Neutrophil (primary cell): ENCODE data around the gene GP1BB.
A peak's percentile ranks its signal among the peaks of the same experiment; 100 is the strongest.

Experiments used
- H3K27ac ChIP-seq: fragments of 200-600 bp; sonication (generic); 2 replicates; pipeline ENCODE4 v1.5.1; 2016; ENCODE audit warnings: mild to moderate bottlenecking, moderate library complexity
- H3K27me3 ChIP-seq: fragments of 200-600 bp; sonication (generic); 2 replicates; pipeline ENCODE4 v1.6.0; 2016; ENCODE audit warnings: mild to moderate bottlenecking
- H3K36me3 ChIP-seq: fragments of 200-600 bp; sonication (generic); 2 replicates; pipeline ENCODE4 v1.5.1; 2017
- H3K4me1 ChIP-seq, 2 experiments: fragments of 200-600 bp in 1 of 2; sonication (generic) in 1 of 2; 1 replicate in 1 of 2; 2 replicates in 1 of 2; pipeline versions ENCODE4 v1.5.1 to v1.6.1; 2013 to 2016; ENCODE audit warnings: low read depth in 1 of 2, low read length in 1 of 2, mild to moderate bottlenecking in 1 of 2, moderate library complexity in 1 of 2; ENCODE audit not compliant: control insufficient read depth in 1 of 2, insufficient read depth in 1 of 2
- H3K4me3 ChIP-seq, 2 experiments: fragments of 200-600 bp in 1 of 2; sonication (generic) in 1 of 2; 1 replicate in 1 of 2; 2 replicates in 1 of 2; pipeline ENCODE4 v1.5.1; 2013 to 2016; ENCODE audit warnings: low read depth in 1 of 2, low read length in 1 of 2, mild to moderate bottlenecking in 1 of 2, moderate library complexity in 1 of 2
- H3K9me3 ChIP-seq: fragments of 200-600 bp; sonication (generic); 2 replicates; pipeline ENCODE4 v1.5.1; 2016
- TF ChIP-seq, protein P1 (sequence below): fragments of 200-600 bp; sonication (generic); IDR thresholded peaks from 2 replicates; pipeline ENCODE4 v1.5.1; 2016; ENCODE audit warnings: antibody characterized with exemption

GP1BB gene

DNA sequence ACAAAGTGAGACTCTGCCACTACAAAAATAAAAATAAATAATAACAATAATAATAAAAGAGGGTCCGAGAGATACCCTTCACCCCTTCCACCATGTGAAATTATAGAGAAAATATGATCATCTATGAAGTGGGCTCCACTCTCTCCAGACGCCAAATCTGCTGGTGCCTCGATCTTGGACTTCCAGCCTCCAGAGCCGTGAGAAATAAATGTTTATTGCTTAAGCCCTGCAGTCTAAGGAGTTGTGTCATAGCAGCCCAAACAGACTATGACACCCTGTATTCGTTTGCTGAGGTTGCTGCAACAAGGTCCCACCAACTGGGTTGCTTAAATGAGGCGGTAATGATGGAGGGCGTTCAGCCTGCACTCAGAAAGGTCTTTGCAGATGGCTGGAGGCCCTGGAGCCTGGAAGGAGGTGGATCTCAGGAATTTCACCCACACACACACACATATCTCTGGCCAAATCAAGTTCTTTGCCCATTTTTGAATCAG lies 16.6 kb upstream of the GP1BB start:
- H3K9me3 ChIP-seq = no peaks in the 10 kb centered on the region

DNA sequence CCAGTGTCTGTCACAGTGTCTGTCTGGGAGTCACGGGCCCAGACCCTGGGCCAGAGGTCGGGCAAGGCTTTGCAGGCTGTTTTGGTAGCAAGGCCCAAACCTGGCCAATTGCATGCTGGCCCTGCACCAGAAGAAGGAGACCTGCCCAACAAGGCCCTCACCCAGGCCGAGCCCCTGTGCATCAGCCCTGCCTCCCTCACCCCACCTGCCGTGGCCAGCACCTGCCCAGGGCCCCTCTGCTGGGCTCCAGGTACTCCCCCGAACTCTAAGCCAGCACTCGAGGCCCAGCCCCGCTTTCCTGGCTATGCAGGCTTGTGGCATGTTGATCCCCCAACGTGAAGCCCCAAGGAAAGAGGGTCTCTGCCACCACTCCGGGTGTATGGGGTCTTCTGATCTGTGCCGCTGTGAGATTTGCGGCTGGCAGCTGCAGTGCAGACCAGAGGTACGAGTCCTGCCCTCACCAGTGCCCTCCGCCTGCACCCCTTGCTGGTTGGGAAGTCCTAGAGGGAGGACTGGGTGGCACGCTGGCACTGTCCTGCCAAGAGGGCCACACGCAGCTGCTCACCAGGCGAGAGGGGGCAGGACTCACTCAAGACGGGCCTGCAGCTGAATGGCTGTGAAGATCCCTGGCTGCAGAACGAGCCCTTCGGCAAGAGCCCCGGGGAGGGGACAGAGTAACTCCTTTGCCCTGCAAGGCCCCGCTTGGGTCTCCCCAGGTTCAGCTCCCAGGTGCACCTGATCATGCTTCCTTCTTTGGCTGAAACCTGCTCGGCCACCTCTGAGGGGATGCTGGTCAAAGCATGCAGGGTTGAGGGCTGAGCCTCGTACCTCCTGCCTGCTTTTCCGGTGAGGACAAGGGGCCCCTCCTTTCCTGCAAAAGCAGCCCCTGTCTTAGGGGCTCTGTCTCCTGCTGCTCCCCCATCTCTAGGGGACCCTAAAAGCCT lies 15.7 kb upstream of the GP1BB start:
- no peaks in the 10 kb centered on the region for H3K9me3 ChIP-seq
- peaks cover 47 to 52% of the 10 kb centered on the region in 2 experiments for H3K4me1 ChIP-seq
- TF ChIP-seq, protein P1, sequence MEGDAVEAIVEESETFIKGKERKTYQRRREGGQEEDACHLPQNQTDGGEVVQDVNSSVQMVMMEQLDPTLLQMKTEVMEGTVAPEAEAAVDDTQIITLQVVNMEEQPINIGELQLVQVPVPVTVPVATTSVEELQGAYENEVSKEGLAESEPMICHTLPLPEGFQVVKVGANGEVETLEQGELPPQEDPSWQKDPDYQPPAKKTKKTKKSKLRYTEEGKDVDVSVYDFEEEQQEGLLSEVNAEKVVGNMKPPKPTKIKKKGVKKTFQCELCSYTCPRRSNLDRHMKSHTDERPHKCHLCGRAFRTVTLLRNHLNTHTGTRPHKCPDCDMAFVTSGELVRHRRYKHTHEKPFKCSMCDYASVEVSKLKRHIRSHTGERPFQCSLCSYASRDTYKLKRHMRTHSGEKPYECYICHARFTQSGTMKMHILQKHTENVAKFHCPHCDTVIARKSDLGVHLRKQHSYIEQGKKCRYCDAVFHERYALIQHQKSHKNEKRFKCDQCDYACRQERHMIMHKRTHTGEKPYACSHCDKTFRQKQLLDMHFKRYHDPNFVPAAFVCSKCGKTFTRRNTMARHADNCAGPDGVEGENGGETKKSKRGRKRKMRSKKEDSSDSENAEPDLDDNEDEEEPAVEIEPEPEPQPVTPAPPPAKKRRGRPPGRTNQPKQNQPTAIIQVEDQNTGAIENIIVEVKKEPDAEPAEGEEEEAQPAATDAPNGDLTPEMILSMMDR = no peak
- no peaks in the 10 kb centered on the region for H3K36me3 ChIP-seq
- no peak overlapping the region for H3K4me3 ChIP-seq
- peak overlapping the region; percentile 65 for H3K27ac ChIP-seq
- no peaks in the 10 kb centered on the region for H3K27me3 ChIP-seq

More for the DNA sequence above, 16.6 kb upstream of the GP1BB start:
- Histone ChIP-seq H3K36me3 (no peaks in the 10 kb centered on the region), H3K4me1 (peaks cover 52 to 53% of the 10 kb centered on the region in 2 experiments), H3K27me3 (no peaks in the 10 kb centered on the region), H3K4me3 (peak overlapping the region in 1 of 2 experiments; percentile 17), H3K27ac (peak overlapping the region; percentile 65)
- TF ChIP-seq, protein P1 = no peak

DNA sequence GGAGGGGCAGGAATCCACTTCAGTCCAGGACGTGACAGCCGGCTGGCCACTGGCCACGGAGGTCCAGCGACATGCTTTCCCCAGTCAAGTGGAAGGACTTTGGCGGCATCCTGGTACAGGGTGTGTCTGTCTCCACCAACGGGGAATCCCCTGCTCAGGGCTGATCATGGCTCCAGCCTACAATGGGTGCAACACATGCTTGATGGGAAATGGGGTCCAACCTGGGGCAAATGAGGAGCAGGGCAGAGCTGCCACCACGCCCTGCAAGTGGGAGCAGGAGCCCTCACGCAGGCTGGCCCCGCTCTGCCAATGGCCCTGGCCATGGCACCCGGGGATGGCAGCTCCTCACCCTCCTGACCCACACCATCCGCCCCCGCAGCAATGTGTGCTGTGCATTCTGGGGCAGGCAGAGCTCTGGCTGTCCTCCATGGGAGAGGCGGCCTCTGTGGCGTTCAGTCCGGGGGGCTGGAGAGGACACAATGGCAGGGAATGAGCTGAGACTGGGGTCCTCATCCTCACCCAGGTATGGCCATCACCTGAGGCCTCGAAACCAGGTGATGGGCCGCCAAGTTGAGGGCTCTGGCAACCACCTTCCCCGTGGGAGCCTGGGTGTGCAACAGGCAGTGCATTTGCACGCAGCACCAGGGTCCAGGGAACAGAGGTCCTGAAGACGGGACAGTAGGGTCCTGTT lies 14.9 kb upstream of the GP1BB start:
- Histone ChIP-seq H3K9me3 (no peaks in the 10 kb centered on the region), H3K4me1 (peaks cover 46 to 53% of the 10 kb centered on the region in 2 experiments), H3K27ac (no peak overlapping the region), H3K36me3 (no peaks in the 10 kb centered on the region), H3K27me3 (no peaks in the 10 kb centered on the region), H3K4me3 (no peak overlapping the region)
- TF ChIP-seq, protein P1 = no peak

DNA sequence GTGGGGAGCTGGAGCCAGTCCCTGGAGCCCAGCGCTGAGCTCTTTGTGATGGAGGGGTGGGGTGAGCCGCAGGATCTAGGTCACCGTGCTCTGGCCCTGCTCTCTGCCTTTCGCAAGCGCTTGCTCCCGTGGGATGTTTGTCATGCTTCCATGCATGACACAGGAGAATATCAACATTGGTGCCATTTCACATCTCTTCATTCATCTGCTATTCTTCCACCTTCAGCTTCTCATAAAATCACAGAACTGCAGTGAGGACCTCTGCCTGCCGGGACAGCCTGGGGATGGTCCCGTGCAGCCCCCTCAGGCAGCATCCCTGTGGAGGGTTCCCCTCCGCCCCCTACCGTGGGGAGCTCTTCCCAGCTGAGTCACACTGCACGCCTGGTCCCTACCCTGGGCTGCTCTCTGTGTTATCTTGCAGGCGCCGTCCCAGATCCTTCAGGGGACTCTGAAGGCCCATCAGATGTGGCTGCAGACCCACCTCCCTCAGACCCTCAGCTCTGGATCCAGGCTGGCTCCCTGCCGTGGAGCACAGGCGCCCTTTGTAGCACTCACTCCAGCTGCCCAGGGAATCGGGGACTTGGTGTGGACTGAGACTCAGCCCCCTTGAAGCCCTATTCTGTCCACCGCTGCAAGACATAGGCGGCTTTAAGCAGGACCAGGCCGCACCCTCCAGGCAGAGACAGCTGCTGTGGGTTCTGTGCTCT lies 14.1 kb upstream of the GP1BB start:
- no peaks in the 10 kb centered on the region for H3K9me3 ChIP-seq
- H3K4me1 ChIP-seq = peaks cover 45 to 52% of the 10 kb centered on the region in 2 experiments
- TF ChIP-seq, protein P1 = no peak
- H3K27ac ChIP-seq = no peak overlapping the region
- no peaks in the 10 kb centered on the region for H3K36me3 ChIP-seq
- H3K27me3 ChIP-seq = no peaks in the 10 kb centered on the region
- H3K4me3 ChIP-seq = no peak overlapping the region

DNA sequence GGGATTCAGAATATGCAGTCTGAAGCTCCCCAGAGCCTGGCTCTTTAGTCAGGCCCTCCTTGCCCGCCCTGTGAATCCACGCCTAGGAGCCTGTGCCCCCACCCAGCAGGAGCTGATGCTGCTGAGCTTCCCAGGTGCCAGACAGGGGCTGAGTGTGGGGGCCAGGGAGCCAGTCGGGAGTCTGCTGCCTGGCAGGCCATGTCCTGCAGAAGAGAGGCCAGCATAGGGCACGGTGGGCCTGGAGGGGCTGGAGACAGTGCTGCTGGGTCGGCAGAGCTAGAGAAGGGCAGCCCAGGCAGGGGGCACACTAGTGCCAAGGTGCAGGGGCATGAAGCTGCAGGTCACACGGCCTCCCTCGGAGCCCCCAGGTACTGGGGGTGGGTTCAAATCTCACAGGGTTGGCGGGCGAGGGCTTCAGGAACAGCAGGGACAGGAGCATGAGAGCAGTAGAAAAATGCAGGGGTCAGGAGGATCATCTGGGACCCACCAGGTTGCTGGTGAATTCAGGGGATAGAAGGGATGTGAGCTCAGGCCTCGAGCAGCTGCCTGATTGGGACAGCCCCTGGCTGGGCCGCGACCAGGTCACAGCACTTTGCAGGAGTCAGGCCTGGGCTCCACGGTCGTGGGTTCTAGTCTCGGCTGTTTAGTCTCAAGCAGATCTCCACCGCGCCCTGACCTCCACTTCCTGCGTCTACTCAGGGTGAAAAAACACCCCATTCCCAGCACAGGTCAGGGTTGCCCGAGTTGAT lies 13.1 kb upstream of the GP1BB start:
- Histone ChIP-seq H3K9me3 (no peaks in the 10 kb centered on the region), H3K4me3 (no peak overlapping the region), H3K27ac (no peak overlapping the region), H3K4me1 (peaks cover 39 to 42% of the 10 kb centered on the region in 2 experiments), H3K36me3 (no peaks in the 10 kb centered on the region), H3K27me3 (no peaks in the 10 kb centered on the region)
- TF ChIP-seq, protein P1 = no peak
